Esophagus muscularis mucosa (tissue), 4 donors: ENCODE results near the gene EIF4E.

Experiments used
- CTCF ChIP-seq, 3 experiments: fragments of 200-600 bp in 2 of 3; fragments of 450-650 bp in 1 of 3; sonication (generic) in 2 of 3; IDR thresholded peaks; one replicate each; pipeline ENCODE4 v1.5.1; 2017 to 2019; ENCODE audit warnings: antibody characterized with exemption in 3 of 3, mild to moderate bottlenecking in 2 of 3, moderate library complexity in 1 of 3
- EP300 ChIP-seq: sonication (generic); formaldehyde crosslinking; IDR thresholded peaks from one replicate; pipeline ENCODE4 v1.6.1; 2017; ENCODE audit warnings: antibody characterized with exemption
- POLR2A ChIP-seq: fragments of 450-650 bp; IDR thresholded peaks from one replicate; pipeline ENCODE4 v1.6.1; 2017; ENCODE audit warnings: antibody characterized with exemption, moderate library complexity, mild to moderate bottlenecking, low read depth
- POLR2AphosphoS5 ChIP-seq, 2 donors: sonication (generic); formaldehyde crosslinking; IDR thresholded peaks; one replicate each; pipeline ENCODE4 v1.6.1; 2017; ENCODE audit warnings: antibody characterized with exemption in 2 of 2

DNA sequence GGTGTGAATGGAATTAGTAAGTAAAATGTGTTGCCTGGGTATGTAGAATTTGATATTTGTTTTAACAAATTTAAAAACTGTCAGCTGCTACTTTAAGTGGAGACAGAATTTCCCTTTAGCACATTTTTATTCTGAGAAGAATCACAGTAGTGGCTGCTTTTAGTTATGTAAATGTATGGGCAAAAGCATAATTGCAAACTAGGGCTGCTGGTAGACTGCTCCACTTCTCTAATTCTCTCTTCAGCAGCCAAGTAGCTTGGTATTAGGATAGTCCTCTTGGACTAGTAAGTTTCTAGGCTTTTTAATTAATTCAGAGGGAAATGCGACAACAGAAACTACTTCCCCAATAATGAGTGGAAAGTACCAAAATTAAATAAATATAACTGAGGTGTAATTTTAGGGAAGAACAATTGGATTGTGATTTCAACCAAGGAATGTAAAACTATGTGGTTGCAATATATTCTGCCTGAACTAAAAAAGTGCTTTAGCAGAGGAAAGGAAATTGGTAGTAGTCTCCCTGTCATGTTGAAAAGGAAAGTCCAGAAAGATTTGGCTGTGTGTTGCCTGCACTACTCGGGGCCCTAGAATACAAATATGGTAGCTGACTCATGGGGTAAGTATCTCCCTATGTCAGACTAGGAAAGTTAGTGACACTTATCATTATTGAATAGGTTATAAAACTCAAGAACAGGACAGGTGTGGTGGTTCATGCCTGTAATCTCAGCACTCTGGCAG, 9.2 kb upstream of the EIF4E start:
- TF ChIP-seq CTCF (IDR thresholded peaks at IDR 0.05) (no peak), POLR2AphosphoS5 (IDR thresholded peaks at IDR 0.05) (no peak), POLR2A (no peak), EP300 (no peak)
